ENCODE data around the gene SLC37A4.
A peak's percentile ranks its signal among the peaks of the same experiment; 100 is the strongest.
"Not testable (repeated sequence)": the region's sequence is repeated elsewhere in the genome, so short reads cannot be mapped to it uniquely, and the experiment has no call there.

SLC37A4 gene

DNA sequence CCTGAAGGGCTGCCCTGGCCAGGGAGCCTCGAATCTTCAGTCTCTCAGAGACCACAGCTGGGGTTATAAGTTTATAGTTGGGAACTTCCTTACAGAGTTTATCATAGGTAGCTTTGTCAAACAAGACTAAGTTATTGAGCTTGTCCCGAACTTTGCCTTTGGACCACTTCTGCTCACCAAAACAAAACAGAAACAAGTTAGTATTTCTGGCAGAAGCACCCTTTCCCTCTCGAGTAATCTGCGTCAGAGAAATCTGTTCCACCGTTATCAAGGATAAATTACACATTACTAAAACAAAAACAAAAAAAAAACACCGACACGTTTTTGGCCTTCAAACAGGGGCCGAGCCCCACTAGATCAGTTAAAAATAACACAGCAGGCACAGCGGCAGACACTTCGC is 13.3 kb downstream of the SLC37A4 start:
- H3K9me3 ChIP-seq (ENCODE audit: control insufficient read depth, insufficient read depth, low read length); H3K4me1 ChIP-seq (ENCODE audit: insufficient read depth, low read length): not testable (repeated sequence)
- Histone ChIP-seq H3K36me3 (ENCODE audit: insufficient read depth, low read length) (peaks cover 42% of the 10 kb centered on the region), H3K9ac (ENCODE audit: low read depth, low read length) (peak overlapping the region; percentile 97)

GRCh38 chr11:119016216-119017009 is 14.3 kb downstream of the SLC37A4 start:
- Histone ChIP-seq H3K9me3 (ENCODE audit: control insufficient read depth, insufficient read depth, low read length) (no peaks in the 10 kb centered on the region), H3K9ac (ENCODE audit: low read depth, low read length) (no peak overlapping the region), H3K36me3 (ENCODE audit: insufficient read depth, low read length) (peaks cover 41% of the 10 kb centered on the region), H3K4me1 (ENCODE audit: insufficient read depth, low read length) (peaks cover 2% of the 10 kb centered on the region; the same call in 1 of the 2 replicates)

DNA sequence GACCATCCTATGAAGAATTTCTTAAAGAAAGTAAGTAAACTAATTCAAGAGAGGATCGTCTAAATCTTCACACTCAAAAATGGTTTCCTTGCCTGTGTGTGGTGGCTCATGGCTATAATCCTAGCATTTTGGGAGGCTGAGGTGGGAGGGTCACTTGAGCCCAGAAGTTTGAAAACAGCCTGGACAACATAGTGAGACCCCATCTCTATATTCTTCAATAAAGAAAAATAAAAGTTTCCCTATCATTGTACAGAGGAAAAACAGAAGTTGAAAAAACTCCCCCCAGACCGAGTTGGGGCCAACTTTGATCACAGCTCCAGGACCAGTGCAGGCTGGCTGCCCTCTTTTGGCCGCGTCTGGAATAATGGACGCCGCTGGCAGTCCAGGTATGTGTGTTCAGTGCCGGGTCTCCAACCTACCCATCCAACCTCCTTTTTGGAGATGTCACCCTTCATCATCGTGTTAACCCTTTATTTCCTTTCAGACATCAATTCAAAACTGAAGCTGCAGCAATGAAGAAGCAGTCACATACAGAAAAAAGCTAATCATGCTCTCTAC is 15.5 kb downstream of the SLC37A4 start:
- Histone ChIP-seq H3K9ac (ENCODE audit: low read depth, low read length) (no peak overlapping the region), H3K4me1 (ENCODE audit: insufficient read depth, low read length) (peaks cover 2% of the 10 kb centered on the region; the same call in 1 of the 2 replicates), H3K36me3 (ENCODE audit: insufficient read depth, low read length) (peaks cover 38% of the 10 kb centered on the region), H3K9me3 (ENCODE audit: control insufficient read depth, insufficient read depth, low read length) (no peaks in the 10 kb centered on the region)

DNA sequence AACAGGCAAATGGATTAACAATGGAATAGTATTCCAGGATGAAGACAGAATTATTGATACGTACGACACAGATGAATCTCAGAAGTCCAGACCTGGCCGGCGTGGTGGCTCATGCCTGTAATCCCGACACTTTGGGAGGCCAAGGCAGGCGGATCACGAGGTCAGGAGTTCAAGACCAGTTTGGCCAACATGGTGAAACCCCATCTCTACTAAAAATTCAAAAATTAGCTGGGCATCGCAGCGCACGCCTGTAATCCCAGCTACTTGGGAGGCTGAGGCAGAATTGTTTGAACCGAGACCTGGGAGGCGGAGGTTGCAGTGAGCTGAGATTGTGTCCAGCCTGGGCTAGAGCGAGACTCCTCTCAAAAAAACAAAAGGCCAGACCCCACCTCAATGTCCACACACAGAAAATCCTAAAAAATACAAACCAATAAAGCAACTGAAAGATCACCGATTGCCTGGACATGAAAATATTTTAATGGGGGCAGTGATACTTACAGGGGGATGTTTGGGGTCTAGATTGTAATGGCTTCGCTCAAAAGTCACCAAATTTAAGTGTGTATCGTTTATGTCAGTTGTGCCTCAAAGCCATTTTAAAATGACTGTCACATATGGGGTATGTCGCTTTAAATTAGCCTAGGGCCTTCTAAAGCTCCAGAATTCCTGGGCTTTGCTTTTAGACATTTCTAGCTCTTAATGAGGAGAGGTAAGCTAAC is 16.3 kb downstream of the SLC37A4 start:
- H3K4me1 ChIP-seq (ENCODE audit: insufficient read depth, low read length): no peaks in the 10 kb centered on the region; the same call in 1 of the 2 replicates
- H3K9ac ChIP-seq (ENCODE audit: low read depth, low read length): no peak overlapping the region
- H3K9me3 ChIP-seq (ENCODE audit: control insufficient read depth, insufficient read depth, low read length): no peaks in the 10 kb centered on the region
- H3K36me3 ChIP-seq (ENCODE audit: insufficient read depth, low read length): peaks cover 38% of the 10 kb centered on the region

DNA sequence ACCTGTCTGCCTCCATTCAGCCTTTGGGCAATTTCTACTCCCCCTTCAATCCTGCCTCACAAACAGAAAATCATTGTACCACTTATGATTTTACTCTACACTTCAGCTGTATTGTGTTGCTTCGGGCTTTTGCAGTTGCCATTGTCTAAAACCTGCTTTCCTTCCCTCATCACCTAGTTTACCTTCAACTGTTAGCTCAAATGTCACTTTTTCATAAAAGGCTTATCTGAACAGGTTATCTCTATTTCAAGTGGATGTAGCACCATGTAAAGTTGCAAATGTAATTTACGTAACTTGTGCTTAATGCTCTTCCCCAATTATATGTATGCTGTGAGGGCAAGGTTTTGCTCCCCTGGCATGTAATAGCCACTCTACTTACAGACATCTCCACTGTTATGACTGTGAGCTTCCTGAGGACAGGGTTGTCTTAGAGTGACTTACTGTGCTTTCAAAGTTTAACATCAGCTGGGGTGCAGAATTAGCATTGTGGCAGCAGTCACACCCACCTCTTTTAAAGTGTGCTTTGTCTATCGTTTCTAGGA is 18.0 kb downstream of the SLC37A4 start:
- Histone ChIP-seq H3K9ac (ENCODE audit: low read depth, low read length) (no peak overlapping the region), H3K4me1 (ENCODE audit: insufficient read depth, low read length) (no peaks in the 10 kb centered on the region; the same call in 1 of the 2 replicates), H3K9me3 (ENCODE audit: control insufficient read depth, insufficient read depth, low read length) (no peaks in the 10 kb centered on the region), H3K36me3 (ENCODE audit: insufficient read depth, low read length) (peaks cover 40% of the 10 kb centered on the region)

DNA sequence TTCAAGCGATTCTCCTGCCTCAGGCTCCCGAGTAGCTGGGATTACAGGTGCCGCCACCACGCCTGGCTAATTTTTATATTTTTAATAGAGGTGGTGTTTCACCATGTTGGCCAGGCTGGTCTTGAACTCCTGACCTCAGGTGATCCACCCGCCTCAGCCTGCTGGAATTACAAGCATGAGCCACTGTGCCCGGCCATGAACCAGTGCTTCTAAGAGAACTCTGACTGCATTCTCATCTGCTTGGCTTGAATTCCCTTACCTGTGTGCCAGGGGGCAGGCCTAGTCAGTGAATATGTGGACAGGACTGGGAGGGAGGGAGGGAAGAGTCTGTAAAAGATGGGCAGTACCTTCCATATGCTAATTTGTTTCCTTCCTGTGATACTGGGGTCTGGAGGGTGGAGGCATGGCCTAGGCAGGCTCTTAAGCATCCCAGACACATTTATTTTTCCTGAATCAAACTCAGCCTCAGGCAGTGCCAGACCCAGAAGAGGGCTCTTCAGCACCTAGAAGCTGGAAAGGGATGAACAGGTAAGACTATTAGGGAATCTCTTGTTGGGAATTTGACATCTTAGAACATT is 19.1 kb downstream of the SLC37A4 start:
- Histone ChIP-seq H3K4me1 (ENCODE audit: insufficient read depth, low read length) (no peaks in the 10 kb centered on the region), H3K36me3 (ENCODE audit: insufficient read depth, low read length) (peaks cover 41% of the 10 kb centered on the region), H3K9ac (ENCODE audit: low read depth, low read length) (no peak overlapping the region), H3K9me3 (ENCODE audit: control insufficient read depth, insufficient read depth, low read length) (no peaks in the 10 kb centered on the region)

DNA sequence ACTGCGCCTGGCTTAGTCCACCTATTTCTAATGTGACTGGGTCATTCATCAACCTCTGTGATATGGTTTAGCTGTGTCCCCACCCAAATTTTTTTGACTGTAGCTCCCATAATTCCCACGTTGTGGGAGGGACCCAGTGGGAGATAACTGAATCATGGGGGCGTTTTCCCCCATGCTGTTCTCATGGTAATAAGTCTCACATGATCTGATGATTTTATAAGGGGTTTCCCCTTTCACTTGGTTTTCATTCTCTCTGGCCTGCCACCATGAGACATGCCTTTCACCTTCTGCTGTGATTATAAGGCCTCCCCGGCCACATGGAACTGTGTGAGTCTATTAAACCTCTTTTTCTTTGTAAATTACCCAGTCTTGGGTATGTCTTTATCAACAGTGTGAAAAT is 24.0 kb downstream of the SLC37A4 start:
- no peak overlapping the region for H3K9ac ChIP-seq (ENCODE audit: low read depth, low read length)
- H3K4me1 ChIP-seq (ENCODE audit: insufficient read depth, low read length): no peaks in the 10 kb centered on the region
- H3K36me3 ChIP-seq (ENCODE audit: insufficient read depth, low read length): peaks cover 19% of the 10 kb centered on the region
- H3K9me3 ChIP-seq (ENCODE audit: control insufficient read depth, insufficient read depth, low read length): no peaks in the 10 kb centered on the region

DNA sequence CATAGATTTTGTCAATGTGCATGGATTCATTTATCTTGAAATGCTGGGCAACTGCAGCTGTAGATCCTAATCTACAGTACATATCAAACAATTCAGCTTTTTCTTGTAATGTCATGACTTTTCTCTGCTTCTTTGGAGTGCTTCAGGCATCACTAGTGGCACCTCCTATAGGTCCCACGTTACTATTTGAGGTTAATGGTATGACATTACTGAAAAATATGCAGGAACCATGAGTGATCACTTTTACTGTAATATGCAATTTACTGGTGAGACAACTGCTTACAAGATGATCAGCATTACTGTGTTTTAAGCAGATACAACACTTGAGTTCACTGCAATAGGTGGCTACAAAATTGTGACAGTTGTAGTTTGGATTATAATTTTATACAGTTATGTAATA is 29.8 kb downstream of the SLC37A4 start:
- Histone ChIP-seq H3K9ac (ENCODE audit: low read depth, low read length) (no peak overlapping the region), H3K4me1 (ENCODE audit: insufficient read depth, low read length) (peaks cover 10% of the 10 kb centered on the region; the same call in 1 of the 2 replicates), H3K9me3 (ENCODE audit: control insufficient read depth, insufficient read depth, low read length) (no peaks in the 10 kb centered on the region), H3K36me3 (ENCODE audit: insufficient read depth, low read length) (peaks cover 23% of the 10 kb centered on the region)

DNA sequence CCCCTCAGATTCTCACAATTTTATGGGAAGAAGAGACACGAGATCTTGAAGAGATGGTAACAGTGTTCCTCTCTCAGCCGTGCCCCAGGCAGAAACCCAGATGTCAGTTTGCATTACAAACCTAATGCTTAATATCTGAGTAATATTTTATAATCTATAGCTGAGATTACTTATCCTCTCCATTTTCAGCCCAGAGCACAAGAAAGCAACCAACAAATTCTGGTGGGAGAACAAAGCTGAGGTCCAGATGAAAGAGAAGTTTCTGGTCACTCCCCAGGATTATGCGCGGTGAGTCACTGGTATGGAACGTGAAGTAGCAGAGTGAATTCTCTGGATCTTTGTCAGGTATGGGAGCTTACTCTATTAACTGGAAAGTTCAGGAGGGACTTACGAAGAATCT is 31.9 kb downstream of the SLC37A4 start:
- Histone ChIP-seq H3K4me1 (ENCODE audit: insufficient read depth, low read length) (peaks cover 10% of the 10 kb centered on the region; the same call in 1 of the 2 replicates), H3K9ac (ENCODE audit: low read depth, low read length) (peak overlapping the region; percentile 88), H3K36me3 (ENCODE audit: insufficient read depth, low read length) (peaks cover 19% of the 10 kb centered on the region), H3K9me3 (ENCODE audit: control insufficient read depth, insufficient read depth, low read length) (no peaks in the 10 kb centered on the region)

DNA sequence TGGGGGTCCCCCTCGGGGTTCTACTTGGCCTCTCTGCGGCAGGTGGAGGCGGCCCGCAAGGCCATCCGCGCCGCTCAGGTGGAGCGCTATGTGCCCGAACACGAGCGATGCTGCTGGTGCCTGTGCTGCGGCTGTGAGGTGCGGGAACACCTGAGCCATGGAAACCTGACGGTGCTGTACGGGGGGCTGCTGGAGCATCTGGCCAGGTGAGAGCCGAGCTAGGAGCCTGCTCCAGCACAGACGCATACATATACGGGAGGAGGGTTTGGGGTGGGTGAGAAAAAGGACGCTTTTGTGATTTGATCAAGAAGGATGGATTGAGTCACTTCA is 32.3 kb downstream of the SLC37A4 start:
- H3K36me3 ChIP-seq (ENCODE audit: insufficient read depth, low read length): peaks cover 19% of the 10 kb centered on the region
- H3K4me1 ChIP-seq (ENCODE audit: insufficient read depth, low read length): peaks cover 10% of the 10 kb centered on the region; the same call in 1 of the 2 replicates
- peak overlapping the region; percentile 88 for H3K9ac ChIP-seq (ENCODE audit: low read depth, low read length)
- H3K9me3 ChIP-seq (ENCODE audit: control insufficient read depth, insufficient read depth, low read length): no peaks in the 10 kb centered on the region

GRCh38 chr11:118997627-118998387 is 32.9 kb downstream of the SLC37A4 start, which contains the start of gene CENATAC:
CENATAC (plus strand) TSS chr11:118998138; CDS start chr11:118998198, 60 bp downstream.
- Histone ChIP-seq H3K4me1 (ENCODE audit: insufficient read depth, low read length) (peaks cover 10% of the 10 kb centered on the region; the same call in 1 of the 2 replicates), H3K36me3 (ENCODE audit: insufficient read depth, low read length) (peaks cover 15% of the 10 kb centered on the region), H3K9me3 (ENCODE audit: control insufficient read depth, insufficient read depth, low read length) (no peaks in the 10 kb centered on the region), H3K9ac (ENCODE audit: low read depth, low read length) (peak within 1 kb of the TSS; percentile 88)

- Histone ChIP-seq H3K4me1 (ENCODE audit: insufficient read depth, low read length) (peaks cover 10% of the 10 kb centered on the region; the same call in 1 of the 2 replicates), H3K9ac (ENCODE audit: low read depth, low read length) (peak overlapping the region; percentile 88), H3K9me3 (ENCODE audit: control insufficient read depth, insufficient read depth, low read length) (no peaks in the 10 kb centered on the region), H3K36me3 (ENCODE audit: insufficient read depth, low read length) (peaks cover 15% of the 10 kb centered on the region)
Observed at GRCh38 chr11:118996926-118997626, 33.6 kb downstream of the SLC37A4 start.

- H3K4me1 ChIP-seq (ENCODE audit: insufficient read depth, low read length); H3K9ac ChIP-seq (ENCODE audit: low read depth, low read length); H3K9me3 ChIP-seq (ENCODE audit: control insufficient read depth, insufficient read depth, low read length); H3K36me3 ChIP-seq (ENCODE audit: insufficient read depth, low read length): not testable (repeated sequence)
Observed at GRCh38 chr11:118991486-118992038, 39.1 kb downstream of the SLC37A4 start.

Data from ES-I3 (cell line).